Measurements from ENCODE around the gene PRCD.

PRCD gene

DNA sequence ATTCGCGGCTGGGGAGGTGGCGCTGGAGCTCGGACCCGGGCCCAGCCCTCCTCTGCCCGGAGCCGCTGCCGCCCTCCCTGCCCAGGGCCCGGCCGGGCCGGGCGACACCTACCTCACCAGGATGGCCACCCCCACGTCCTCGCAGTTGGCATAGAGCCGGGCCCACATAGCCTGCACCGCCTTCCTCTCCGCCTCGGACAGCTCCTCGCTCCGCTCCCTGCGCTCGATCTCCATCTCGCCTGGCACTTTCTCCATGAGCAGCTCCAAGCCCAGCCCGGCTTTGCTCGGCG lies 2.6 kb upstream of the PRCD start:
- H3K36me3 ChIP-seq (ENCODE audit: control insufficient read depth in 1 of 2, insufficient read depth in 2 of 2, low read length in 2 of 2) = no peaks in the 10 kb centered on the region
- H3K4me1 ChIP-seq (ENCODE audit: control insufficient read depth in 1 of 2, insufficient read depth in 2 of 2, low read length in 2 of 2) = peaks cover 0 to 34% of the 10 kb centered on the region in 2 donors
- H3K9me3 ChIP-seq (ENCODE audit: control insufficient read depth in 1 of 2, low read length in 2 of 2) = no peaks in the 10 kb centered on the region
- no peak overlapping the region for H3K27ac ChIP-seq (ENCODE audit: low read length)
- peaks cover 9% of the 10 kb centered on the region for H3K27me3 ChIP-seq (ENCODE audit: low read depth, low read length)
- H3K4me3 ChIP-seq (ENCODE audit: low read depth in 1 of 2, low read length in 2 of 2) = peak overlapping the region in 1 of 2 donors; percentile 60

DNA sequence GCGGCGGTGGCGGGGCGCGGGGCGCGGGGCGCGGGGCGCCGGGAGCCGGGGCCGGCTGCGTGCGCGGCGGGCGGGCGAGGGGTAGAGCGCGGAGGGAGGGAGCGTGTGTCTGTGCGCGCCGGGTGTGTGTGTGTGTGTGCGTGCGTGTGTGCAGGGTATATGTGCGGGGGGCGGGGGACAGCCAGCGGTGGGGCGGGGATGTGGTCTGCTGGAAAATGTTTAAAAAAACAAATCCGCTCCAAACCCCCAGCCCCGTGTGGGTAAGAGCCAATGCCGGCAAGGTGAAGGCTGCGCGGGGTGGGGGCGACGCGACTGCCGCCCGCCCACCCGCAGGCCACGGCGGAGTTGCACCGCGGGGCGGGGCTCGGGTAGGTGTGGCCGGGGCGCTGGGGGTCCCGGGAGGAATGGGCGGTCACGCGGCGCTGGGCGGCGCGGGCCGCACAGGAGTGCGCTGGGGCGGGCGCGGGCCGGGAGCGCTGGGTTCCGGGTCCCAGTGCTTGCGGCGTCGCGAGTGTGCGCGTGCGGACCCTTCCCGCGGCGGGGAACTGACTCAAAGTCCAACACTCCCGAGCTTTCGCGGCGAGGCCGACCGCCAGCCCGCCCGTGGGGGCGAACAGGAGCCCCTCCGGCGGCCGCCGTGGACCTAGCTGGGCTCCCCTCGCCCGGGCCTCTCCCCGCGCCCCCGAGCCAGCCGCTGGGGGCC lies 2.1 kb upstream of the PRCD start, which contains the start of gene CYGB:
TSS of gene CYGB (minus strand) at position 132 of the 703 bp plus-strand sequence. CDS start 167 bp downstream, outside the sequence.
- H3K36me3 ChIP-seq (ENCODE audit: control insufficient read depth in 1 of 2, insufficient read depth in 2 of 2, low read length in 2 of 2) = no peaks in the 10 kb centered on the region
- H3K4me1 ChIP-seq (ENCODE audit: control insufficient read depth in 1 of 2, insufficient read depth in 2 of 2, low read length in 2 of 2) = peaks cover 0 to 34% of the 10 kb centered on the region in 2 donors
- peaks cover 9% of the 10 kb centered on the region for H3K27me3 ChIP-seq (ENCODE audit: low read depth, low read length)
- H3K4me3 ChIP-seq (ENCODE audit: low read depth in 1 of 2, low read length in 2 of 2) = peak within 1 kb of the TSS; percentile 7 to 60
- H3K27ac ChIP-seq (ENCODE audit: low read length) = no peak within 1 kb of the TSS
- H3K9me3 ChIP-seq (ENCODE audit: control insufficient read depth in 1 of 2, low read length in 2 of 2) = no peaks in the 10 kb centered on the region

DNA sequence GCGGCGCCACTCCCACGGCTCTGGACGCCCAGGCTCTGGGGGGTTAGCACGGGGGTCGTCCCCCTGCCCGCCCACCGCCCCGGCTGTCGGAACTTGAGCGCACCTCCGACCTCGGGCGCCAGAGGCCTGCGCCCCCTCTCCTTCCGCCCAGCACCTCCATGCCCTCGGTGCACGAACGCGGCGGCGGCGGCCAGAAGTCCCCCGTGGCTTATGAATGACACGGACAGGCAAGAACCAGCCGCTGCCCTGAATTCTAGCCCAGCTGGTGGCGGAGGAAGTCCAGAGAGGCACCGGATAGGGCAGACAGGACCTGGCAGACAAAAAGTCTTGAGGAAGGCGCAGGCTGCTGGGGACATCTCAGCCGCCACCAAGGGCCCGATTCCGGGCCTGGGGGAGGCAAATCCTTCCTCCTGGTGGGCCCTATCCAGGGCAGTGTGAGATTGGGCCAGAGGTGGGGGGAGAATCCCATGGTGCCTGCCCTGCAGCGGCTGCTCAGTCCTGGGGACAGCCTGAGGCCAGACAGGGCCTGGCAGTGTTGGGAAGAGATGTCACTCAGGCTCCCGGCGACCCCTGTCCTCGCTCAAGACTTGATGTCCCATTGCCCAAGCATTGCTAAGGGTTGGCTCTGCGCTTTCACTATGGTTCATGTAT lies 1.4 kb upstream of the PRCD start:
- peaks cover 9% of the 10 kb centered on the region for H3K27me3 ChIP-seq (ENCODE audit: low read depth, low read length)
- no peak overlapping the region for H3K27ac ChIP-seq (ENCODE audit: low read length)
- no peaks in the 10 kb centered on the region for H3K9me3 ChIP-seq (ENCODE audit: control insufficient read depth in 1 of 2, low read length in 2 of 2)
- no peaks in the 10 kb centered on the region for H3K36me3 ChIP-seq (ENCODE audit: control insufficient read depth in 1 of 2, insufficient read depth in 2 of 2, low read length in 2 of 2)
- H3K4me1 ChIP-seq (ENCODE audit: control insufficient read depth in 1 of 2, insufficient read depth in 2 of 2, low read length in 2 of 2) = peaks cover 0 to 34% of the 10 kb centered on the region in 2 donors
- H3K4me3 ChIP-seq (ENCODE audit: low read depth in 1 of 2, low read length in 2 of 2) = peak overlapping the region in 1 of 2 donors; percentile 60

DNA sequence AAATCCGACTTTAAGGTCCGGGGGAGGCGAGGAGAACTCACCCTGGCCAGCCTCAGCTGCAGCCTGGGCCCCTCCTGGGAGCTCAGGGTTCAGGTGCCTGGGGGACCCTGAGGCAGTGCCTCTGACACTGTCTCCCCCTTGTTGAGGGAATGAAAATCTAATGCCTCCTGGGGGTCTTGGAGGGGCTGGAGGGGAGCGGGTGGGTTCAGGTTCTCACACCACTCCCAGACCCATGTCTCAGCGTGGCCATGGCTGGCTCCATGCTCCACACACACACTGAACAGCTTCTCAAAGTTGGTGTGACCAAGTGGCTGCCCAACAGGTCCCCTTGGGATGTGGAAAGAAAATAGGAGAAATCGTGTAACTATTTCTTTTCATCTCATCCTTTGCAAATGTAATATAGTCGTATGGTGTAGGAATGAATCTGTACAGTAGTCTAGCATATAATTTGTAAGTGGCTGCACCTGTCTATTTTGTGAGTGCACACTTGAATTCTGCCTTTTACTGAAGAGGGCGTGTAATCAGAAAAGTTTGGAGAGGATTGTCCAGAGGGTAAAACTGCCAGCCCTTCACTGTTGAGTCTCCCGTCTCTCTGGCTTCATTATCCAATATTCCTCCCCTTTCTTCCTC lies 788 bp upstream of the PRCD start:
- no peaks in the 10 kb centered on the region for H3K9me3 ChIP-seq (ENCODE audit: control insufficient read depth in 1 of 2, low read length in 2 of 2)
- H3K4me1 ChIP-seq (ENCODE audit: control insufficient read depth in 1 of 2, insufficient read depth in 2 of 2, low read length in 2 of 2) = peaks cover 0 to 40% of the 10 kb centered on the region in 2 donors
- H3K27ac ChIP-seq (ENCODE audit: low read length) = no peak overlapping the region
- no peak overlapping the region for H3K4me3 ChIP-seq (ENCODE audit: low read depth in 1 of 2, low read length in 2 of 2)
- peaks cover 9% of the 10 kb centered on the region for H3K27me3 ChIP-seq (ENCODE audit: low read depth, low read length)
- H3K36me3 ChIP-seq (ENCODE audit: control insufficient read depth in 1 of 2, insufficient read depth in 2 of 2, low read length in 2 of 2) = no peaks in the 10 kb centered on the region

DNA sequence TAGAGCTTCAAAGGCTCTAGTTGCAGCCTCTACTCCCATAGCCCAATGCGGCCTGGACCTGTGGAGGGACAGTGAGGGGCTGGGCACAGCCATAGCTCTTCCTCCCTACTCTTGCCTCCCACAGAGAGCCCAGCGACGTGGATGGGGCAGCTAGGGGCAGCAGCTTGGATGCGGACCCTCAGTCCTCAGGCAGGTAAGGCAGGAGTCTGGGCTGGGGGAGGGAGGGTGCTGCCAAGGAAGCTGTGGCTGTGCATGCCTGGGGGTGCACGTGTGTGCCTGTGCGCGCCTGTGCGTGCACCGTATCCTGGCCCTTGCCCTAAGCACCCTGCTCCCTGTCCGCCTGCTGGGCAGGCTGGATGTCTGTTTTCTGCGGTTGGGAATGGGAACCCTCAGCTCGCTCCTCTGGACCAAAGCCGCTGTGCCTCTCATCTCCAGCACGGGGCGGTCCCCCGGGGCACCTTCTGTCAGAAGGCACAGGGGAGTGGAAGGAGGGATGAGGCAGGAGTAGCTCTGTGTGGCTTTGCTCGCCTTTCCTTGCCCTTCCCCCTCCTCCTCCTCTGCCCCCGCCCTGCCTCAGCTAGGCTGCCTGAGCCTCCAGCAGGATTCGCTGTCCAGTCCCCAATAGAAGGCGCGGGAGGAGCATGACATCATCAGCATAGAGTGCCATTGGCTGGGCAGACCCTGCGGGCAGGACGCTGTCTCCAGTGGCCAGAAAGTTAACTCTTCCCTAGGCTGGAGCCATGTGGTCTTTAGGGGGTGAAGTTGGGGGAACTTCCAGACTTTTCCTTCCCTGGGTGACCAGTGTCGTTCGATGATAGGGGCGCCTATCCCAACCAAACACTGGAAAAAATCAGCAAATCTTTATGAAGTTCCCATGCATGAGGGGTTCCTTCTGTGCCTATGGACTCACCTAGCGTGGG lies 797 bp downstream of the PRCD start:
- H3K36me3 ChIP-seq (ENCODE audit: control insufficient read depth in 1 of 2, insufficient read depth in 2 of 2, low read length in 2 of 2) = no peaks in the 10 kb centered on the region
- H3K4me1 ChIP-seq (ENCODE audit: control insufficient read depth in 1 of 2, insufficient read depth in 2 of 2, low read length in 2 of 2) = peaks cover 0 to 40% of the 10 kb centered on the region in 2 donors
- peaks cover 9% of the 10 kb centered on the region for H3K27me3 ChIP-seq (ENCODE audit: low read depth, low read length)
- H3K27ac ChIP-seq (ENCODE audit: low read length) = no peak overlapping the region
- H3K4me3 ChIP-seq (ENCODE audit: low read depth in 1 of 2, low read length in 2 of 2) = peak overlapping the region; percentile 47 to 66
- no peaks in the 10 kb centered on the region for H3K9me3 ChIP-seq (ENCODE audit: control insufficient read depth in 1 of 2, low read length in 2 of 2)

DNA sequence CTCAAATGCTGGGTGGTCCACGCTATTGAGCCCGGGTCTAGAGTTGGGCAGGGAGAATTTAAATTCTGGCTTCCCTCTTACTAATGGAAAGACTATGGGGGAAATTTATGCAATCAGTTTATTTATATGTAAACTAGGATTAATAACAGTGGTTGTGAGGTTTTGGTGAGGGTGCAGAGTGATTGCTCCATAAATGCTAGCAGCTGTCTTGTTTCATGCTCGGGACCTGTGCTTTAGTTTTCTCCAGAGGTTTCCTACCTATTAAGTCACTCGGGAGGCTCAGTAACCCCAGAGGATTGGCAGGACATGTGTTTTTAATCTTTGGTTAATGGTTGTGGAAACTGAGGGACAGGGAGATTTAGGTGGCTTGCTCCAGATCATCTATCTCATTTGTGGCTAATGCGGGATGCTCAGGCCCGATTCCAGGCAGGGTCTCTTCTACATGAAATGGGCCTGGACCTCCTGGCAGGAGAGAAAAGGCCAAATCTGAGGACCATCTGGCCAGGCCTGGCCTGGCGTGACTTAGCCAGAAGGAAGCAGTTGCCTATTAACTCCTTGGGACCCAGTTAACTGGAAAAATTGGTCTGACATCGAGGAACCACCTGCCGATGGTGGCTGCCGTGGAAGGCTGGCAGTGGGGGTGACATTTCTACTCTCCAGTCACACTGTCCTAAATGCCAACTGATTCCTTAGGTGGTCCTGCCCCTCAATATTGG lies 2.1 kb downstream of the PRCD start:
- Histone ChIP-seq H3K4me3 (ENCODE audit: low read depth in 1 of 2, low read length in 2 of 2) (no peak overlapping the region), H3K27me3 (ENCODE audit: low read depth, low read length) (peaks cover 9% of the 10 kb centered on the region), H3K36me3 (ENCODE audit: control insufficient read depth in 1 of 2, insufficient read depth in 2 of 2, low read length in 2 of 2) (no peaks in the 10 kb centered on the region), H3K9me3 (ENCODE audit: control insufficient read depth in 1 of 2, low read length in 2 of 2) (no peaks in the 10 kb centered on the region), H3K27ac (ENCODE audit: low read length) (no peak overlapping the region), H3K4me1 (ENCODE audit: control insufficient read depth in 1 of 2, insufficient read depth in 2 of 2, low read length in 2 of 2) (peaks cover 7 to 49% of the 10 kb centered on the region in 2 donors)

DNA sequence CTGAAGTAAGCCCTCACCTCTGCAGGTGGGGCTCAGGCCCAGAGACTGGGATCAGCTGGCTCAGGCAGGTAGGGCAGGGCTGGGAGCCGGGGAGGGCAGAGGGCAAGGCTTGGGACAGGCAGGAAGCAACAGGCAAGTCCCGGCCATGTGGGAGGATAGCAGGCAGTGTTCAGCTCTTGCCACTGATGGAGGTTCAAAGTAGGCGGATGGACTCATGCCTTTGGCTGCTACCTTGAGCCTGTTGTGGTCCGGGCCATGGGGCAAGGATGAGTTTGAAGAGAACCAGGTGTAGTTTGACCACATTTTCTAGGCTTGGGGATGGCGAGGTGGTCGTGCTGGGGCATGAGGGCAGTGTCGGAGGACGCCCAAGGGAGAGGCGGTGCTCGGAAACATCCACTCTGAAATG lies 2.7 kb downstream of the PRCD start:
- H3K4me1 ChIP-seq (ENCODE audit: control insufficient read depth in 1 of 2, insufficient read depth in 2 of 2, low read length in 2 of 2) = peaks cover 13 to 53% of the 10 kb centered on the region in 2 donors
- H3K36me3 ChIP-seq (ENCODE audit: control insufficient read depth in 1 of 2, insufficient read depth in 2 of 2, low read length in 2 of 2) = no peaks in the 10 kb centered on the region
- H3K27ac ChIP-seq (ENCODE audit: low read length) = no peak overlapping the region

DNA sequence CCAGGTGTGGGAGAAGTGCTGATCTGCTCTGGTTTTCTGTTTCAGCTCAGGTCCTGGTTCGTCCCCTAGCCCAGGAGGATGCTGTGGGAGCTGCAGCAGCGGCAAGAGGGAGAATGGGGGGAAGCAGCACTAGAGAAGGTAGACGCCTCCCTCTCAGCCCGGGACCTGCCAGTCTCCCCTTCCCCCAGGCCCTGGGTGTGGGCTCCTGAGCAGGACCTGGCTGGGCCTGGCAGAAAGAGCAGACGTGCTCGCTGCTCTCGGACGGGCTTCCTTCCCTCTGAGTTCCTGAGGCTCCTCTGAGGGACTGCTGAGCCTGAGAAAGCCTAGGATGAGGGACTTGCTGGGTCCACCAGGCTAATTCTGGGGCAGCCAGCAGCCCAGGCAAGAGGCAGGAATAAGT lies 3.1 kb downstream of the PRCD start:
- H3K4me1 ChIP-seq (ENCODE audit: control insufficient read depth in 1 of 2, insufficient read depth in 2 of 2, low read length in 2 of 2) = peaks cover 15 to 50% of the 10 kb centered on the region in 2 donors
- H3K27me3 ChIP-seq (ENCODE audit: low read depth, low read length) = peaks cover 9% of the 10 kb centered on the region
- no peaks in the 10 kb centered on the region for H3K9me3 ChIP-seq (ENCODE audit: control insufficient read depth in 1 of 2, low read length in 2 of 2)
- H3K36me3 ChIP-seq (ENCODE audit: control insufficient read depth in 1 of 2, insufficient read depth in 2 of 2, low read length in 2 of 2) = no peaks in the 10 kb centered on the region
- no peak overlapping the region for H3K4me3 ChIP-seq (ENCODE audit: low read depth in 1 of 2, low read length in 2 of 2)
- no peak overlapping the region for H3K27ac ChIP-seq (ENCODE audit: low read length)

More for the DNA sequence above, 2.7 kb downstream of the PRCD start:
- H3K27me3 ChIP-seq (ENCODE audit: low read depth, low read length) = peaks cover 9% of the 10 kb centered on the region
- H3K4me3 ChIP-seq (ENCODE audit: low read depth in 1 of 2, low read length in 2 of 2) = no peak overlapping the region
- no peaks in the 10 kb centered on the region for H3K9me3 ChIP-seq (ENCODE audit: control insufficient read depth in 1 of 2, low read length in 2 of 2)

DNA sequence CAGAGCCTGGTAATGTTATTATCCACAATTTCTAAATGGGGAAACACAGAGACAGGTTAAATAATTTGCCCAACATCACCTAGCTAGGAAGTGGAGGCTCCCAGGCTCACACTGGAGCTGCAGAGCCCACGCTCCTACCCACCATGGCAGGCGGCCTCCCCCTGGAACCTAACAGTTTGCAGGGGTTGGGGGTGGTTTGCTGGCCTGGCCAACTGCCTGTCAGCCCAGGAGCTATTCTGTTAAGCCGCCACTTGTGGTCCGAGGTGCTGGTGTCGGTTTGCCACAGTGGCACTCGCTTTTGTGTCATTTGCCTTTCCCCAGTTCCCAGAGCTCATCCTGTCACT lies 3.6 kb downstream of the PRCD start:
- Histone ChIP-seq H3K9me3 (ENCODE audit: control insufficient read depth in 1 of 2, low read length in 2 of 2) (no peaks in the 10 kb centered on the region), H3K4me3 (ENCODE audit: low read depth in 1 of 2, low read length in 2 of 2) (no peak overlapping the region), H3K27me3 (ENCODE audit: low read depth, low read length) (peaks cover 6% of the 10 kb centered on the region), H3K4me1 (ENCODE audit: control insufficient read depth in 1 of 2, insufficient read depth in 2 of 2, low read length in 2 of 2) (peaks cover 16 to 45% of the 10 kb centered on the region in 2 donors), H3K36me3 (ENCODE audit: control insufficient read depth in 1 of 2, insufficient read depth in 2 of 2, low read length in 2 of 2) (no peaks in the 10 kb centered on the region), H3K27ac (ENCODE audit: low read length) (no peak overlapping the region)

DNA sequence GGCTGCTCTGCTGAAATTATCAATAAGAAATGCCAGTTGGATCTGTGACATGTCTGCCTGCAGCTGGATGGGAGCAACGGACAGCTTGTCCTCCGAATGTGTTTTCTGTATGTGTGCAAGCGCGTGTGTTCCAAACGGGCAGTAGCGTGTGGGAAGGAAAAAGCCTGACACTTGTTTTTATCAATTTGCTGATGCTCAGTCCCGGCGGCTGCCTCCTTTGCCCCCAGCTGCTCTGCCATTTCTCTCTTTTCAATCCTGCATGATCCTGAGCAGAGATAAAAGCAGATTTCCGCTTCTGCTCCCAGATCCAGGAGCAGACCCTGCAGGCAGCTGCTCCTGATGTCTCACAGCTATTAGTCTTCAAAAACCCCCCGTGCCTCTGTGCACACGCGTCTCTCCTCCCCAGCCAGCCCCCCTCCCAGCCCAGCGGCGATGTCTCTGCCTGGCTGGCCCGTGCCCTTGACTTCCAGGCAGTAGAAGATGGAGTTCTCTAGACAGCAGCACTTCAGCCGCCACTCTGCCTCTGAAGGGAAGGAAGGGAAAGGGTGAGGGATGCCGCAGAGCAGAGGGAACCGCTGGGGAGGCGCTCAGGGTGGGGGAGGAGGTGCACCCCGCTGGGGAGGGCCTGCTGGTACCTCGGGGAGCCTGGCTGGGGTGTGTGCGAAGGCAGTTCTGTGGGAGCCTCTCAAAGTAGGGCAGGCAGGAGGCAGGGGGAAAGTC lies 4.1 kb downstream of the PRCD start:
- Histone ChIP-seq H3K4me3 (ENCODE audit: low read depth in 1 of 2, low read length in 2 of 2) (no peak overlapping the region), H3K9me3 (ENCODE audit: control insufficient read depth in 1 of 2, low read length in 2 of 2) (no peaks in the 10 kb centered on the region), H3K4me1 (ENCODE audit: control insufficient read depth in 1 of 2, insufficient read depth in 2 of 2, low read length in 2 of 2) (peaks cover 16 to 41% of the 10 kb centered on the region in 2 donors), H3K27ac (ENCODE audit: low read length) (no peak overlapping the region), H3K36me3 (ENCODE audit: control insufficient read depth in 1 of 2, insufficient read depth in 2 of 2, low read length in 2 of 2) (no peaks in the 10 kb centered on the region), H3K27me3 (ENCODE audit: low read depth, low read length) (peaks cover 1% of the 10 kb centered on the region)

Data from muscle layer of duodenum (tissue), 2 donors.